HUDEP-2 (cell line): ENCODE results near the gene NTM.
A peak's percentile ranks its signal among the peaks of the same experiment; 100 is the strongest.
"Not testable (repeated sequence)": the region's sequence is repeated elsewhere in the genome, so short reads cannot be mapped to it uniquely, and the experiment has no call there.

ENCODE experiments used
- DNase-seq, 76 experiments: peaks; one replicate each; lab custom pipeline; 2025; ENCODE audit not compliant: unreplicated experiment in 76 of 76; lab: John Stamatoyannopoulos, UW

Gene NTM

GRCh38 chr11:131488238-131488637 lies 117.8 kb downstream of the NTM start:
- DNase-seq, result peak in 1 of 76 experiments; percentile 3

- DNase-seq, result no peak
Measured at GRCh38 chr11:131491503-131491902, 121.1 kb downstream of the NTM start.

DNA sequence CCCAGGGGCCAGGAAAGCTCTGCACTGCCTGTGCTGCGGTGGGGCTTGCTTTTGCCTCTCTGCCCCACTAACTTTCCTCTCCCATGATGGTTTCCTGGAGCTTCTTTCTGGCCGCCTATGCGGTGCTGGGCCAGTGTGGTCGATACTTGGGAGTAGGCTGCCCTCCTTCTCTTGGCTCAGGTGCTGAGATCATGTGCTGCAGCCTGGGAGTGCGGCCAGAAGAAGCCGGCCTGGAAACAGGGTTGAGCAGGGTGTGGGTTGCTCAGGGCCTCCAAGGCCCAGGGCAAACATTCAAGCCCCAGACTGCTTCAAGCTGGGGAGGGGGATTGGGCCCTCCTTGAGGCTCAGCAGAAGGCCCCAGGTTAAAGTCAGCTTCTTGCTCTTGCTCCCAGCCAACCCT lies 125.0 kb downstream of the NTM start:
- DNase-seq, result no peak

DNA sequence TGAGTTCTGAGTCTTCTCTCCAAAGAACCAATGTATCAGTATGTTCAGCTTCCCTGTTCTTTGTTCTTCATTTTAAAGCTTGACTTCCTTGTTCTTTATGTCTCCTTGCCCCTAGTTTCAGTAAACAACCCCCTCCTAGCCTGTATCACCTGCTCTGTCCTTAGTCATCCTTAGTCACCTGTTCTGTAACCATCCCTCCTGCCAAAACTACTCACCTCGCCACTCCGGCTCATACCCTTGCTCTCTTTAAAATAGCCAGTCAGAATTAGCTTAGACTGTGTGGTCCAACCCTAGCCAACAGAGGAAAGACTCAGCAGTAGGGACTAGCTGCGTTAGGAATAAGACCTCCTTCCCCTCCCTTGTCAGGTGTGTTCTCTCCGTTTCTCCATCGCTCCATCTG lies 127.3 kb downstream of the NTM start:
- not testable (repeated sequence) for DNase-seq

DNA sequence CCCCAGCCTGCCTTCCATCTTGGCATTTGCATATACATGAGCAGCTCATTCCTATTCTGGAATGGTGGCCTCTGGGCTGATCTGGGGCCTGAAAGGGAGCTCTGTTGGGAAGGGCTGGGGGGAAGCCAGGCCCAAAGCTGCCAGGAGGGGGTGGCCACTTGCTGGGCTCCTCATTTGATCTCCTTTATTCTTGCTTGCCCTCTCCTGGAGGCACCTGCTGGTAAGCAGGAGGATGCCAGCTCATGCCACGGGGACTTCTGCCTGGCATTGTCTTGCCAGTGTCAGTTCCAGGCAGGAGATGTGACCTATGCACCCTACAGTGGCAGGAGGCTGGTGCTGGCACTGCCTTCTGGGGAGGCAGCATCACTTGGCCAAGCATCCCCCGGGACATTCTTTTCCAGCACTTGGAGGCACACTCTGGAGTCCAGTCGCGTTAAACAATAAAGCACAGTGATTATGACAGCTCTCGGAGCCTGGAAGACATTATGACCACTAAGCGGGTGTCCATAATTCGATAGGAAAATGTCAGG lies 128.3 kb downstream of the NTM start:
- no peak for DNase-seq

DNA sequence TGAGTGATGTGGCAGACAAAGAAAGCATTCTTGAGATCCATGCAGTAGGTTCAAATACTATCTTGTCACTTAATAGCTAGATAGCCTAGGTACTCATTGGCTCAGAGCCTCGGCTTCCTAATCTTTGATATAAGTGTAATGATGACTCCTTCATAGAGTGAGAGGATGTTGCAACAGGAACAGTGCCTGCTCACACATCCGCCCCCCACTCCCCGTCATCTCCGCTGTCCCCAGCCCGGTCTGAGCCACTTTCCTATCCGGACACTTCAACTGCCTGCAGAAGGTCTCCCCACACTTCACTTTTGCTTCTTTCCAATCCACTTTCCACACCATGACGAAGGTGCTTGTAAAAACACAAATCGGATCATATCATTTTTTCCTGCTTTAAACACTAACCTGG lies 128.8 kb downstream of the NTM start:
- no peak for DNase-seq

DNA sequence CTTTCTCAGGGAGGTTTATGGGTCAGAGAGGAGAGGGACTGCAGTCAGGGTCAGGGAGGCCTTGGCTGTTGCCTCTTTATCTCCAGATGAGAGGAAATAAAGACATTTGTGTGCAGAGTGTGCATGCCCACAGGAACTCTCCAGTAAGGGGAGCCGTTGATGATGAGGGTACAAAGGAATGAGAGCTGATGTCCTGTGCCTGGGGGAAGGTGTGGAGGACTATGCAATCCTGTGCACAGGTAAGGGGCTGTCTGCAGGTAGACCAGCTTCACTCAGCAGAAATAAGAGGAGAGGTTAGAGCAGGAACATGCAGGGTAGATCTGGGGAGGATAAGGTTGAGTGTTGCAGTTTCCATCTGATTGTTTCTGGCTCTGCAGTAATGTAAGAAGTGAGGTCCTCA lies 132.6 kb downstream of the NTM start:
- no peak for DNase-seq

DNA sequence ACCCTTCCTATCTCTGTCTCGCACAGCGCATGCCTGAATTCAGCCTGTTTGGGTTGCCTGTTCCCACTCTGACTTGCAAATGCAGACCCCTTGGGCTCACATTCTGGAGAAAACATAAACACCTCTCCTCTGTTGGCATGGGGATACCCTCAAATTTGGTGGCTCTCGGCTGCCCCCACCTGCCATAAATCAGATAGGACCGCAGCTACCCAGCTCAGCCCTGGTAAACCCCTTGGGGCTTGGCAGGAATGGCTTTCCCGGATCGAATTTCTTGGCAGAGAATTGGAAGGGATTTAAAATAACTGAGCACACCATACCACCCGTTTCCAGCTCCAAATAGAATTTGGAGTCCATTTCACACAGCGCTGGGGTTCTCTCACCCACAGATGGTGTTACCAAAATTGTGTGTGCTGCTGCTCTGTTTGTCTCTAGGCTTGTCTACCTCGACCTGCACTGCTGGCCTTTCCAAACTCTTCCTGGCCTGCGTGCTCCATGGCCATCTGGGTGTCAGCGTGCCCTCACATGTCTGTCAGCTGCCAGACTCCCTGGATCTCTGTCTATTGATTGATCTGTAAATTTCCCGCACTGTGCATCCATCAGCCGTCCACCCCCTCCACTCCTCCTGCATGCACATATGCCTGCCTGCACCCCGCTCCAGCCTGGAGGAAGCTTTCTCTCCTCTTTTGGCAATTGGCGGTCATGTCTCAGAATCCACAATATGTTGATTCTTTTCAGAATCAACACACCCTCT lies 134.0 kb downstream of the NTM start:
- peak in 2 of 76 experiments; percentile 3 to 4 for DNase-seq

GRCh38 chr11:131506348-131506747 lies 135.9 kb downstream of the NTM start:
- no peak for DNase-seq

GRCh38 chr11:131510662-131511061 lies 140.2 kb downstream of the NTM start:
- DNase-seq, result no peak

GRCh38 chr11:131511794-131512193 lies 141.4 kb downstream of the NTM start:
- DNase-seq, result peak in 13 of 76 experiments; percentile 0 to 20 (median 7)

DNA sequence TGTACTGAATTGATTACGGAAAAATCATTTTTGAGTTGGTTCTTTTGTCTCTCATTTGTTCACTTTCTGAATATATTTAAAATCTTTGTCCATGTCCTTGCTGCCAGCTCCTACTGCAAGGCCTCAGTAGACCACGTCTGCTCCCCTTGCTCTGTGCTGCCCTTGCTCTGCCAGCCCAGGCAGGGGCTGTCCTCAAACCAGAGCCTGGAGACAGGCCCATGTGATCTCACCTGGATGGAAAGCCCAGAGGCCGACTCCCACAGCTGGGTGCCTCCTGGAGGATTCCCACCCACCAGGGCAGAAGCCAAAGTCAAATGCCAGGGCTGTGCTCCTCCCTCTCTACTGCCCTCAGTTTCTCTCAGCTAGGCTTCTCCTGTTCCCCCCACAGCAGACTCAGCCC lies 141.8 kb downstream of the NTM start:
- no peak for DNase-seq

DNA sequence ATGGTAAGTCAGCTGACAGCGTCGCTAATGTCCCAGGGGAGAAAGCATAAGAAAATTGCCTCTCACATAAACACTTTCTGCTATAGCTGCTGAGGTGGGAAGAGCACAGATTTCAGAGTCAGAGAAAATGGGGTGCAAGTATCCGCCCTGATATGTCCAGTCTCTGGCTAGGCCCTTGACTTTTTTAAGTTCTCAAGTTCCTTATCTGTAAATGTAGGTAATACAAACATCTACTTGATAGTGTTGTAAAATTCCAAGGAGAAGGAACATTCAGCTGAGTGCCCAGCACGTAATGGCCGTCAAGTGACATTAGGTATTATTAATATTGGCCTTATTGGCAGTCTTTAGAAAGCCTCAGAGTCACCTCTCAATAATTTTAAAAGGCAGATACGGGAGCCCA lies 143.6 kb downstream of the NTM start:
- no peak for DNase-seq

DNA sequence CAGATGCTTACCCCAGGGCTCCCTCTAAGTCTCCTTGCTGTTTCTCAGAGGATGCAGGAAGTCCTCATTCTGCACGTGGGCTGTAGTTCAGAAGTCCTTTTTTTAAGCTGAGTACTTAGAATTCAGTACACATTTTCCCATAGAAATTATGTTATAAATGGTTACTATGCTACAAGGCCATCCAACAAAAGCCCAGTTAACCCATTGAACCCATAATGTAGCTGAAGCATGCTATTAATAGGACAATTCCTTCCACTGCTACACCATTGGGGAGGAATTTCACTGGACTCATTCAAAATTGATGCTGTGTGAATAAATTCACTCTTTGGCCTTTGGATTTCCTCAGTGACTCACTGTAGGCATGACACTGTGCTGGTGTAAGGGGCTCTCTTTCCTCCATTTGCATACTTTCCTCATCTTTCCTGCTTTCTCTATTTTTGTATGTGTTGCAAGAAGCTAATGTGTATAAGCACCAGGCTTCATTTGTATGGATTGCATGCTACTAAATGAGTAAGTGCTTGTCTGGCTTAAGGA lies 148.0 kb downstream of the NTM start:
- no peak for DNase-seq

- no peak for DNase-seq
Measured at GRCh38 chr11:131522851-131523250, 152.4 kb downstream of the NTM start.

- no peak for DNase-seq
Measured at GRCh38 chr11:131530407-131530806, 160.0 kb downstream of the NTM start.

DNA sequence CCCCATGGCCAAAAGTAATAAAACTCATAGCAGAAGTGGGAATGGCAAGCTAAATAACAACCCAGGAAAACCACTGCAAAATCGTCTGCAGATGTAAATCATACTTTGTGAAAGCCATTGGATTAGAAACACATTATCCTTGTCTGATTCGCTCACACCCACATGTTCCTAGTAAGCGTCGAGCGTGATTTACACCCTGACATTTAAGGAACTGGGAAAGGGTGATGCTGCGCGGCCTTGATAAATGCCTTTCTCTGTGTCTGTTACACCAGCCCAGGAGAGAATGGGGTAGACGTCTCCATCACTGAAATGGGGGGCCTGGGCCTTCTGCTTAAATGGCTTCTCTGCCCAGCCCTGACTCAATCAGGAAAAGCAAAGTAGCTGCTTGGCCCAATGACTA lies 162.7 kb downstream of the NTM start:
- no peak for DNase-seq

- no peak for DNase-seq
Measured at GRCh38 chr11:131533998-131534397, 163.6 kb downstream of the NTM start.

DNA sequence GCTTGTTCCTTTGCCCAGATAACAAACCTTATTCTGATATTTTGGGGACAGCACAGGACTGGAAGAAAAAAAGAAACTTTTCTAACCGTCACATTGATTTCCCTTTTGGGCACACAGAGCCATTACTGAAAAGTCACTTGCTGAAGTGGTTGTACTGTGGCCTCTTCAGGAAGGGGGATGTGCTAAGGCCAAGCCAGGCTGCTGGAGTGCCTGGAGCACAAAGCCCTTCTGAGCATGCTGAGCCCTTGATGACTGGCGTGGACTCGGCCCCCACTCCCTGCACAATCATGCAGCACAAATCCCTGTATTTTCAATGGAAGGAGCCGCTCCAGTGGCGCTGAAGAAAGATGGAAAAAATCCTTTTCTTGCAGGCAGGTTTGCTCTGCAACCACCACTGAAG lies 164.2 kb downstream of the NTM start:
- no peak for DNase-seq

GRCh38 chr11:131536159-131536558 lies 165.7 kb downstream of the NTM start:
- DNase-seq, result no peak

DNA sequence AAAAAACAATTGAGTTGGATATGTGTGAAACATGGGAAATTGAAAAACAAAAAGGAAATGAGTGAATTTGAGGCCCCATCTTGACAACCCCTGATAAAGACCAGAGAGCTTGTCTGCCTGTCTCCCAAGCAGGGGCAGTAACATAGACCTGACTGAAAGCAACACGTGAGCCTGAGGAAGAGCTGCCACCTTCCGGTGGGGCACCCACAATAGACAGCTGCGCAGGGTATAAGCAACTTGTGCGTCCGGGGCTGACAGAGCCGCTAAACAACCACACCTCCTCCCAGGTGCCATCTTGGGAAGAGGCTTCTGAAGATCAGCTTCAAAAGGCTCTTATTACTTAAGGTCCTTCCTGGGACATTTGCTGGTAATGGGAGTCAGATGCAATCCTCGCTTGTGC lies 166.8 kb downstream of the NTM start:
- DNase-seq, result peak in 1 of 76 experiments; percentile 0

DNA sequence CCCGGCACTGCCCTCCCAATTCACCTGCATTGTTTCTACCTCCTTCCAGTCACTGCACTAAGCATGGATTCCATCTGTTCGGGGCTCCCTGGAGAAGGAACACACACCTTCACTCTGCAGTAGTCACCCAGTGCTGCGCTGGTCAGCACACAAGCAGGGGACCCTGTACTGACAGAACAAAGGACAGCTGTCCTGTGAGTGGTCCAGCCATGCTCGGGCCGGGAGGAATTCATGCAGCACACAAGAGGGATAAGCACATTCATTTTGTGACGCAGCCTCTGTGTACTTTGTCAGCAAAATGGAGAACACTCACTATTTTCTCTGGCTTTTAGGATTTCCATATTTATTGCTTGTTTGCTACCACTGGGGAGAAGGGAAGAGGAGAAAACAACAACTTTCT lies 167.3 kb downstream of the NTM start:
- DNase-seq, result no peak
